ENCODE measurements around the gene STMND1.

Gene STMND1

DNA sequence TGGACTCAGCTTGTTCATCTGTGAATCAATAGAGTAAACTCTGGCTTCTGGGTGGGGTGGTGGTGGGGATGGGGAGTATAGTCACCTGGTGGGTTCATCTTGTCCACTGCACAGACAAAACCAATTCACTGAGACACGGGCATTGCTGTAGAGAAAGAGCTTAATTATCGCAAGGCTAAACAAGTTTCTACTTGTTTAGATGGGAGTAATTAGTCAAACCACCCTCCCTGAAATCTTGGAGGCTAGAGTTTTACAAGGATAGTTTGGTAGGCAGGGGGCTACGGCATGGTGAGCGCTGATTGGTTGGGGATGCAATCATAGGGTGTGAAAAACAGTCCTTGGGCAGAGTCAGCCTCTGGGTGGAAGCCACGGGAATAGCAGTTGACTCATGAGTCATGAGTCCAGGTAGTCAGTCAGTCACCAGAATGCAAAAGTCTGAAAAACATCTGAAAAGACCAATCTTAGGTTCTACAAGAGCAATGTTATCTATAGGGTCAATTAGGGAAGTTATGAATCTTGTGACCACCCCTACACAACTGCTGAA, 77.8 kb downstream of the STMND1 start:
- no peak for TF ChIP-seq CTCF (IDR thresholded peaks at IDR 0.05; ENCODE audit: low read depth, low read length, missing control alignments)
- H3K27ac ChIP-seq = no peak overlapping the region

More for the DNA sequence above, 77.8 kb downstream of the STMND1 start:
- Histone ChIP-seq H3K36me3 (replicated peaks) (no peaks in the 10 kb centered on the region), H3K4me3 (ENCODE audit: low read depth, low read length) (no peak overlapping the region), H3K27me3 (replicated peaks) (no peaks in the 10 kb centered on the region)
- in situ Hi-C loops (cut with HindIII; ENCODE audit: low pct_ligation_motif_present, low sequenced_read_pairs) = no loop called here
- DNase-seq = peak; percentile 19

Data from brain microvascular endothelial cell (primary cell).